Left colon (tissue), 2 donors: ENCODE measurements around the gene TEKT2. TPM values are rescaled to one million over a fixed set of nuclear protein-coding genes. Genes with fewer than 3 reads are reported as not detected.

Experiments
- ATAC-seq: fragments of 200-7000 bp; cut with Tn5 transposase; one replicate; pipeline ENCODE4 v1.9.1; 2020; ENCODE audit warnings: mild to moderate bottlenecking, moderate library complexity
- DNase-seq, 2 donors: peaks; one replicate each; pipeline ENCODE4 v3.0.0-alpha.2; 2020
- intact Hi-C, 2 donors: fragments of 100-400 bp; cut with DNase I in 1 of 2; cut with micrococcal nuclease in 1 of 2; formaldehyde crosslinking; loops; one replicate each; pipeline versions ENCODE4 v1.11.2 to v1.14.0; 2022; cut with DNase I, micrococcal nuclease
- total RNA-seq, 2 donors: library from RNA; stranded (reverse); fragmentation: NEBNext Ultra II Directional; extraction: Animal tissue kit (Norgen Biotek cat#: 25700); gene quantifications; one replicate each; pipeline ENCODE4 v1.2.1, GENCODE V29; 2021
- donor health status: DM: no; HTN: no; CAD: no.
- donor health status: DM: yes; HTN: yes; CAD: no.

TEKT2 gene
- total RNA-seq, 2 donors from 2014 or later, result not detected

GRCh38 chr1:36137776-36138175 is 53.9 kb downstream of the TEKT2 start:
- intact Hi-C loops, result no loop called here
- no peak for DNase-seq
- no peak for ATAC-seq

Other genes with a start within 250 kb of the TEKT2 start
- 10 to 100 TPM; 23.7 to 25.1 TPM for gene AGO1, start 200.9 kb upstream of the TEKT2 start, total RNA-seq
- gene AGO3, start 153.0 kb upstream of the TEKT2 start, total RNA-seq, result 10 to 100 TPM; 17.8 to 19.7 TPM
- 10 to 100 TPM; 22.2 to 22.3 TPM for gene ADPRS, start 4.8 kb downstream of the TEKT2 start, total RNA-seq
- gene COL8A2, start 41.1 kb downstream of the TEKT2 start, total RNA-seq, result 1 to 10 TPM in 1 of 2 donors, under 1 TPM in 1; 0.55 to 1.8 TPM
- 10 to 100 TPM; 62.4 to 63.0 TPM for gene TRAPPC3, start 65.4 kb downstream of the TEKT2 start, total RNA-seq
- gene MAP7D1, start 72.1 kb downstream of the TEKT2 start, total RNA-seq, result 10 to 100 TPM; 38.3 to 62.5 TPM
- gene THRAP3, start 140.3 kb downstream of the TEKT2 start, total RNA-seq, result 10 to 100 TPM; 78.7 to 79.7 TPM
- gene SH3D21, start 222.3 kb downstream of the TEKT2 start, total RNA-seq, result 10 to 100 TPM; 14.6 to 30.6 TPM
- gene EVA1B, start 239.6 kb downstream of the TEKT2 start, total RNA-seq, result 1 to 10 TPM; 2.9 to 8.9 TPM